ENCODE results near the gene ZDHHC13.

ZDHHC13 gene

DNA sequence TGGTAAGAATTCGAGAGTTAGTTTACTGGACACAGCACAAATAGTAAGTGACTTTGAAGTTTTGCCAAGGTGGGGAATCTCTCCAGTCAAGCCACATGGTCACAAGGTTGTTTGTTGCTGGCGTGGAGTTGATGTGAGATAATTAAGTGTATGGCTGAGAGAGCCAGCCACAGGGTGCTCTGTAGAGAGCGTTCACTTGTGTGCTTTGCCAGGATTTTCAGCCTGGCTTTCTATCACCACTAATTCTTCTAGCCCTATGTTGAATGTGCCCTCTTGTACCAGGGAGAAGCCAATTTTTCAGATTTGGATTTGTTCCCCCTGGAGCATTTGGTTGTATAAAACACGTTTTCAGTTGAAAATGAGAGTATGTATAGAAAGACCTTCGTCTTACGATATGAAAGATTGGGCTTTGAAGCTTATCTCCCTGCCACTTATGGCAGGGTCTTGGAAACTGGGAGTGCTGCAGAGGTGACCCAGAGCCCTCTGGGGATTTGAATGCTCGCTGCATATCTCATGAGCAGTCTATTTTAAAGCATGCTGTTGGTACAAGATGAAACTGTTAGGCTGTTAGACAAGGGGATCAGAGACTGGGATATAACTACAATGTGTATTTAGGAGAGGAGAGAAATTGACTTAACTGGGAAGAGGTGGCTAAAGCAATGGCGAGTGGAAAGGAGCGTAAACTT lies 56.2 kb downstream of the ZDHHC13 start:
- no peak for FAIRE-seq

- FAIRE-seq, result no peak
These were observed 57.1 kb downstream of the ZDHHC13 start for GRCh38 chr11:19173964-19174638.

GRCh38 chr11:19176629-19177186 lies 59.7 kb downstream of the ZDHHC13 start:
- FAIRE-seq, result no peak

DNA sequence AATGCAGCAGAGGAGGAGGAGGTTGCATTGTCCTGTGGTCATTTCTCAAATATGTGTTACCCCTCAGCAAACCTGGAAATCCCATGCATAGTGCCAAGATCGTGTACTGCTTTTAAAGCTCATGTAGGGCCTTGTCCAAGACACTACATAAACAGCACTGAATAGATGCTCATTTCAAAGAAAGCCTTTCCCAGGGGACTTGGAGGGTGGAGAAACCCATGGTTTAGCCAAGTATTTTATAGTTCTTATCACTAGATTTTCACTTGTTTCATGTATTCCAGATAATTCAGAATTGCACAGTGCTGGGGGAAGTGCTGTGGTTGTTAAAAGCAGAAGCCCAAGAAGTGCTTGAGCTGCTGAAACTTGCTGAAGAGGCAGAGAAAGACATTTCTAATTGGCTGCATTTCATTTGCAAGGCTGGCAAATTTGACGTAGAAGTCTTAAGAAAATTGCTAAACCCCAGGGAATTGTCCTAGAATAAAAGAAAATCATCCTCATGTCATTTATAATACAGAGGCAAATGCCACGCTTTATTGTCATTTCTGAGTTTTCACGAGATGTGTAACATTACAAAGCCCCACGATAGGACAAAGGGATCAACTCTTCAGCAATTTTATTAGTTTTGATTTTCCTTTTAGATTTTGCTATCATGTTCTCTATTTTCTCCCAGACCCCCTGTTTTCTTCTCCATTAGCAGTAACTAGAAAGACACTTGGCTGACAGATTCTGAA lies 64.7 kb downstream of the ZDHHC13 start:
- no peak for FAIRE-seq

DNA sequence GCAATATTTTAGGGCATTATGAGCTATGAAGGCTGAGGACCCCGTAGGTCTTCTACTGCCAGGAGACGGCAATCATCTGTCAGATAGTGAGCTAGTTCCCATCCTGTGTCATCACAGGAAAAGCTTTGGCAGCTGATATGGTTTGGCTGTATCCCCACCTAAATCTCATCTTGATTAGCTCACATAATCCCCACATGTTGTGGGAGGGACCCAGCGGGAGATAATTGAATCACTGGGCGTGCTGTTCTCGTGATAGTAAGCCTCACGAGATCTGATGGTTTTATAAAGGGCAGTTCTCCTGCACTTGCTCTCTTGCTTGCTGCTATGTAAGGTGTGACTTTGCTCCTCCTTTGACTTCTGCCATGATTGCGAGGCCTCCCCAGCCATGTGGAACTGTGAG lies 66.7 kb downstream of the ZDHHC13 start:
- FAIRE-seq, result no peak

DNA sequence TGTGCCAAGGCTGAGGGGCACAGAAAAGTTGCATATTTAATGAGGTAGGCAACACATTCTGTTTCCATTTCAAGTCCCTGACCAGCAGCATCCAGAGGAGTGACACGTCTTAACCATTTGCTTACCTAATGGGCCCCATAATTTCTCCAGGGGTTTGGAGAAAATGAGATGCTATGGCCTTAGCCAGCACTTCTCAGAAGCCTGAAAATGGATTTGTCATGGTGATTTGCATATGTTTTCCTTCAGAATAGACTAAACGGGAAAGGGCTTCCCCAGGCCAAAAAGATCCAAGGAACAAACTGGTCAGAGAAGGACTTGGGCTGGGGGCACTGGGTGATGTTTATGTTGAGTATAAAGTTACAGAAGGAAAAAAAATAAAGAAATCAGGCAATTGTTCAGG lies 68.1 kb downstream of the ZDHHC13 start:
- FAIRE-seq, result no peak

GRCh38 chr11:19185516-19186052 lies 68.6 kb downstream of the ZDHHC13 start:
- FAIRE-seq, result no peak

GRCh38 chr11:19187114-19187832 lies 70.3 kb downstream of the ZDHHC13 start:
- FAIRE-seq, result no peak

DNA sequence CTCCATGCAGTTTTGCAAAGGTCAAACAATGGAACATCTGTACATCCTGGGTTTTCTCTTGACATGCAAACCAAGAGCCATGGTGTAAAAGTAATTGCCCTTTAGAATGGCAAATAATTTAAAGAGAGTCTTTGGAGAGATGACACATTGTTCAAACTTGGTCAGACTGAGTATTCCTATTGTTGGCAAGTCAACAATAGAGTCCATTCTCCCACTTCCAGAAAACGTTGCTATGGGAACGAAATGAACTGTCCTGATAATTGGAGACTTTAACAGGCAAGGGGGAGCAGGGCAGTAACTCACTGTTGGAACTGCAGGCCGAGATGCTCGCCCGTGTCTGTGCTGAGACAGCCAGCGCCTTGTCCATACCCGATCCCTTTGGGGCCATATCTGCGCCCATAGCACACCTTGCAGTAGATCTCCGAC lies 70.9 kb downstream of the ZDHHC13 start:
- FAIRE-seq, result no peak

GRCh38 chr11:19191530-19192169 lies 74.7 kb downstream of the ZDHHC13 start:
- no peak for FAIRE-seq

GRCh38 chr11:19193916-19194315 lies 76.9 kb downstream of the ZDHHC13 start:
- no peak for FAIRE-seq

- no peak for FAIRE-seq
These were observed 77.8 kb downstream of the ZDHHC13 start for GRCh38 chr11:19194620-19195308.

DNA sequence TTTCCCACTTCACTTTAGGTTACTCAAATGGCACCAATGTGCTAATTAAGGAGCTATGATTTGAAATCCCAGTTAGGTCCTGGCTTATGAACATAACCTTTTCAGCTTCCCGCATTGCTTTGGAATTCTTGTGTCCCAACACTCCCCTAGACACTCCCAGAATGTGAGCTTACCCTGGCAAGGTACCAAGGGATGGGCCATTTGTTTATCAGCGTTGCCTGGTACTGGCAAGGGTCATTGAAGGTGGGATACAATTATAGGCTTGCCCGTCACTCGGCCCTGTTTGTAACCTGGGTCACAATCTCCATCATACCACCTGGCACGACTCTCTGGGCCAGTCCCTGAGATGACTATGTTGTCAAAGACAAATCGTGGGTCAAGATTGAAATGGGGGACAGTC lies 79.5 kb downstream of the ZDHHC13 start:
- FAIRE-seq, result no peak

- no peak for FAIRE-seq
These were observed 82.1 kb downstream of the ZDHHC13 start for GRCh38 chr11:19199048-19199447.

GRCh38 chr11:19199771-19200170 lies 82.8 kb downstream of the ZDHHC13 start:
- FAIRE-seq, result no peak

DNA sequence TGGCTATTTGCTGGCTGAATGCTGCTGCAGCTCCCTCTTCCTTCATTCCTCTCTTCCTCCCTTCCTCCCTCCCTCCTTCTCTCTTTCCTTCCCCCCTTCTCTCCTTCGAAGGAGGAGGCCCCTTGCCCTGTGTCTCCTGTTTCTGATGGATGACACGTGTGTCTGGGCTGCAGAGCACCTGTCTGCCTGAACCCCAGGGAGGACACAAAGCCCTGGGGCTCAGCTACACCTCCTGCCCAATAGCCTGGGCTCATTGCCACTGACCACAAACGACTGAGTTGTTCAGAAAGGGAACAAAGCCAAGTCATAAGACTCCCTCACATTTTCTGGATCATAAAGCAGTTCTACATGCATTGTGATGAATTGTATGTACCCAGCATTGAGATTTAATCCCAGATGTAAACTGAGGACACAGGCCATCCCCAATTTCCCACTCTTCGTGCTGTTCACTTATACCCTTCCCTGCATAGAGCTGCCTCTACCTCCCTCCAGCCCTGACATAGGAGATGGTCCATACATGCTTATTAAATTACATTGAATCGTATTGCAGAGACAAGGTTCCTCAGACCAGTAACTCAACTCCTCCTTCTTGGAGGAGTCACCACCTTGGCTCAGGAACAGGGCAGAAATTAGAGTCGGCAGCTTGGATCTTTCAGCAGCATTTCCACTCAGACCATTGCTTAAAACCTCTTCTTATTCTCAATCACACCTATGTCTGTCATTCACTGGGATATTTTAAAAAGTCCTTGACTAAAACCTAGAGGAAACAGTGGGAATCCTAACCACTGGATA lies 83.6 kb downstream of the ZDHHC13 start:
- FAIRE-seq, result no peak

- FAIRE-seq, result no peak
These were observed 85.0 kb downstream of the ZDHHC13 start, which contains the start of gene CSRP3 for GRCh38 chr11:19201737-19202605. TSS of gene CSRP3 (minus strand) at chr11:19201983. CDS start at chr11:19192448, 9,535 bp downstream.

GRCh38 chr11:19204836-19205235 lies 87.9 kb downstream of the ZDHHC13 start:
- FAIRE-seq, result no peak

DNA sequence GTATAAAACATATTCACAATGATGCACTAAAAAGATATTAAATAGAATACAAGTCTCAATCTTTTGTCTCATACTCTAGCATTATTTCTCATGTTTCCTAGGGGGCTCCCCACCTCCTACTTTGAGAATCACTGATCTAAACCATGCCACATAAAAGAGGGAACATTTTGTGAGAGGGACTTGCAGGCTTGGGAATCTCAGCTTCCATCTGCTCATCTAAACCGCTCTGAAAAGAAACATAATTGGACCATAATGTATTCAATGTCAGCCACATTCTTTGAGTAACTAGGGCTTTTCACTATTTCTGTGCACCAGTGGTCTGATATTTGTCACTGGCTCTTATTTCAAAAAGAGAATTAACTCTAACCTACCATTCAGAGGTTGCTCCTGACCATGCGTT lies 91.2 kb downstream of the ZDHHC13 start:
- no peak for FAIRE-seq
